Tibial nerve (tissue), 4 donors: ENCODE measurements around the gene FBLN1. TPM values are rescaled to one million over a fixed set of nuclear protein-coding genes. Genes with fewer than 3 reads are reported as not detected.

Experiments used
- DNase-seq, 2 donors: peaks; one replicate each; pipeline ENCODE4 v3.0.0-alpha.2; 2019; ENCODE audit warnings: low spot score in 2 of 2
- H3K27ac ChIP-seq, 4 donors: fragments of 200-600 bp; sonication (generic) in 3 of 4; one replicate each; pipeline ENCODE4 v1.5.1; 2017 to 2019; ENCODE audit warnings: mild to moderate bottlenecking in 1 of 4
- H3K27me3 ChIP-seq, 2 donors: fragments of 200-600 bp; sonication (generic) in 1 of 2; one replicate each; pipeline versions ENCODE4 v1.5.1 to v1.6.0; 2017 to 2019
- H3K36me3 ChIP-seq, 3 donors: fragments of 200-600 bp; sonication (generic); one replicate each; pipeline ENCODE4 v1.5.1; 2018 to 2019
- H3K4me1 ChIP-seq, 4 donors: fragments of 200-600 bp; sonication (generic) in 3 of 4; one replicate each; pipeline ENCODE4 v1.5.1; 2017 to 2019
- H3K4me3 ChIP-seq, 4 donors: fragments of 200-600 bp; sonication (generic) in 3 of 4; one replicate each; pipeline ENCODE4 v1.5.1; 2017 to 2019; ENCODE audit warnings: mild to moderate bottlenecking in 1 of 4, moderate library complexity in 1 of 4
- H3K9me3 ChIP-seq, 4 donors: fragments of 200-600 bp; sonication (generic) in 3 of 4; one replicate each; pipeline ENCODE4 v1.5.1; 2017 to 2019
- CTCF ChIP-seq, 5 experiments: fragments of 200-600 bp in 3 of 5; fragments of 450-650 bp in 2 of 5; sonication (generic) in 3 of 5; IDR thresholded peaks; one replicate each; pipeline ENCODE4 v1.5.1; 2016 to 2019; ENCODE audit warnings: antibody characterized with exemption in 5 of 5, mild to moderate bottlenecking in 3 of 5, moderate library complexity in 2 of 5
- EP300 ChIP-seq, 2 donors: sonication (generic); formaldehyde crosslinking; IDR thresholded peaks; one replicate each; pipeline ENCODE4 v1.6.1; 2017; ENCODE audit warnings: antibody characterized with exemption in 2 of 2, mild to moderate bottlenecking in 1 of 2
- POLR2A ChIP-seq, 2 donors: fragments of 450-650 bp; IDR thresholded peaks; one replicate each; pipeline ENCODE4 v1.6.1; 2017; ENCODE audit warnings: antibody characterized with exemption in 2 of 2, mild to moderate bottlenecking in 2 of 2, moderate library complexity in 2 of 2
- WGBS, 2 donors: methylation state at CpG; one replicate each; pipeline ENCODE4 v1.1.5; 2018; 5-methylcytosine and 5-hydroxymethylcytosine counted together
- total RNA-seq, 4 donors: library from RNA; depleted of rRNA; stranded (reverse); fragments of >200 nt; gene quantifications; one replicate each; pipeline ENCODE4 v1.1.0, GENCODE V29; 2016

Gene FBLN1
- total RNA-seq, 4 donors from 2014 or later = 172 to 1,145 (median 351) TPM

GRCh38 chr22:45638834-45639746 is 136.4 kb downstream of the FBLN1 start:
- no peaks in the 10 kb centered on the region for H3K36me3 ChIP-seq
- H3K27me3 ChIP-seq = peaks cover 0 to 36% of the 10 kb centered on the region in 2 donors
- TF ChIP-seq EP300 (IDR thresholded peaks at IDR 0.05) (peak in 1 of 2 donors; percentile 59), CTCF (IDR thresholded peaks at IDR 0.05) (no peak)
- H3K4me1 ChIP-seq = peaks cover 0 to 12% (median 5%) of the 10 kb centered on the region in 4 donors
- no peak overlapping the region for H3K4me3 ChIP-seq
- no peak overlapping the region for H3K27ac ChIP-seq
- DNase-seq = peak; percentile 38 to 70
- WGBS, 2 donors = 54 to 56% methylated on average over 18 to 21 of the region's 21 CpGs
- no peaks in the 10 kb centered on the region for H3K9me3 ChIP-seq

- Histone ChIP-seq H3K4me3 (no peak overlapping the region), H3K27me3 (peaks cover 0 to 42% of the 10 kb centered on the region in 2 donors), H3K9me3 (no peaks in the 10 kb centered on the region), H3K4me1 (peaks cover 0 to 12% (median 5%) of the 10 kb centered on the region in 4 donors), H3K36me3 (no peaks in the 10 kb centered on the region), H3K27ac (no peak overlapping the region)
- no peak for DNase-seq
- 60 to 62% methylated on average over 7 of the region's 7 CpGs for WGBS, 2 donors
- TF ChIP-seq EP300 (IDR thresholded peaks at IDR 0.05) = no peak
- no peak for TF ChIP-seq POLR2A (IDR thresholded peaks at IDR 0.05)
- no peak for TF ChIP-seq CTCF (IDR thresholded peaks at IDR 0.05)
Measured at GRCh38 chr22:45639747-45640102, 137.0 kb downstream of the FBLN1 start.

- TF ChIP-seq POLR2A (IDR thresholded peaks at IDR 0.05) (no peak), CTCF (IDR thresholded peaks at IDR 0.05) (no peak), EP300 (IDR thresholded peaks at IDR 0.05) (no peak)
- H3K4me1 ChIP-seq = peaks cover 0 to 15% (median 6%) of the 10 kb centered on the region in 4 donors
- 72 to 87% methylated on average over 6 of the region's 7 CpGs for WGBS, 2 donors
- no peak overlapping the region for H3K27ac ChIP-seq
- no peak for DNase-seq
- H3K9me3 ChIP-seq = no peaks in the 10 kb centered on the region
- no peak overlapping the region for H3K4me3 ChIP-seq
- H3K36me3 ChIP-seq = no peaks in the 10 kb centered on the region
- peaks cover 0 to 49% of the 10 kb centered on the region in 2 donors for H3K27me3 ChIP-seq
Measured at GRCh38 chr22:45640291-45640940, 137.7 kb downstream of the FBLN1 start.

GRCh38 chr22:45640941-45641621 is 138.4 kb downstream of the FBLN1 start:
- TF ChIP-seq POLR2A (IDR thresholded peaks at IDR 0.05) = no peak
- TF ChIP-seq CTCF (IDR thresholded peaks at IDR 0.05) = no peak
- no peak for TF ChIP-seq EP300 (IDR thresholded peaks at IDR 0.05)
- WGBS, 2 donors = 77 to 81% methylated on average over 20 to 21 of the region's 24 CpGs
- peaks cover 0 to 19% (median 6%) of the 10 kb centered on the region in 4 donors for H3K4me1 ChIP-seq
- no peak overlapping the region for H3K4me3 ChIP-seq
- no peak for DNase-seq
- H3K27ac ChIP-seq = no peak overlapping the region
- no peaks in the 10 kb centered on the region for H3K36me3 ChIP-seq
- H3K9me3 ChIP-seq = no peaks in the 10 kb centered on the region
- peaks cover 0 to 55% of the 10 kb centered on the region in 2 donors for H3K27me3 ChIP-seq
